NCI-H187 treated with DMSO at 0.1 percent for 48 hours (cell line): ENCODE data around the gene RNF128.

Source experiments
- DNase-seq: peaks from one replicate; lab custom pipeline; 2025; lab: John Stamatoyannopoulos, UW

Gene RNF128, protein sequence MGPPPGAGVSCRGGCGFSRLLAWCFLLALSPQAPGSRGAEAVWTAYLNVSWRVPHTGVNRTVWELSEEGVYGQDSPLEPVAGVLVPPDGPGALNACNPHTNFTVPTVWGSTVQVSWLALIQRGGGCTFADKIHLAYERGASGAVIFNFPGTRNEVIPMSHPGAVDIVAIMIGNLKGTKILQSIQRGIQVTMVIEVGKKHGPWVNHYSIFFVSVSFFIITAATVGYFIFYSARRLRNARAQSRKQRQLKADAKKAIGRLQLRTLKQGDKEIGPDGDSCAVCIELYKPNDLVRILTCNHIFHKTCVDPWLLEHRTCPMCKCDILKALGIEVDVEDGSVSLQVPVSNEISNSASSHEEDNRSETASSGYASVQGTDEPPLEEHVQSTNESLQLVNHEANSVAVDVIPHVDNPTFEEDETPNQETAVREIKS

DNA sequence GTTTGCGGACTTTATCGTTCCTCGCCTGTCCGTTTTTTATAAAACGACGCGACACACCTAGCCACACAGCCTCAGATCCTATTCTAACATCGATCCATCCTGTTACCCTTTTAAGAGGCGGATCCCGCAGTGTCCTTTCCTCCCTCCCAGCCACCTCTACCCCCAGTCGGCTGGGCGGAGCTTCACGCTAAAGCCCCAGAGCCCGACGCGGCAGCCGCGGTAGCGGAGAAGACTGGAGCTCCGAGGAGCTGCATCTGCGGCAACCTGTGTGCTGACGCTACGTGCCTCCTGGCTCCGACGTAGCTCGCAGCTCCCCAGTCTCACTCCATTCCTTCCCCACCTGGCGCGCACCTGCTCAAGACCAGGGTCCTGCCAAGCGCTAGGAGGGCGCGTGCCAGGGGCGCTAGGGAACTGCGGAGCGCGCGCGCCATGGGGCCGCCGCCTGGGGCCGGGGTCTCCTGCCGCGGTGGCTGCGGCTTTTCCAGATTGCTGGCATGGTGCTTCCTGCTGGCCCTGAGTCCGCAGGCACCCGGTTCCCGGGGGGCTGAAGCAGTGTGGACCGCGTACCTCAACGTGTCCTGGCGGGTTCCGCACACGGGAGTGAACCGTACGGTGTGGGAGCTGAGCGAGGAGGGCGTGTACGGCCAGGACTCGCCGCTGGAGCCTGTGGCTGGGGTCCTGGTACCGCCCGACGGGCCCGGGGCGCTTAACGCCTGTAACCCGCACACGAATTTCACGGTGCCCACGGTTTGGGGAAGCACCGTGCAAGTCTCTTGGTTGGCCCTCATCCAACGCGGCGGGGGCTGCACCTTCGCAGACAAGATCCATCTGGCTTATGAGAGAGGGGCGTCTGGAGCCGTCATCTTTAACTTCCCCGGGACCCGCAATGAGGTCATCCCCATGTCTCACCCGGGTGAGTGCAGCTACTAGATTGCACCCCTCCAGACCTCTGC is at the start of gene RNF128:
TSS of gene RNF128 (plus strand) at position 217 of the 953 bp plus-strand sequence. CDS start at position 430, 213 bp downstream.
- DNase-seq, result no peak

DNA sequence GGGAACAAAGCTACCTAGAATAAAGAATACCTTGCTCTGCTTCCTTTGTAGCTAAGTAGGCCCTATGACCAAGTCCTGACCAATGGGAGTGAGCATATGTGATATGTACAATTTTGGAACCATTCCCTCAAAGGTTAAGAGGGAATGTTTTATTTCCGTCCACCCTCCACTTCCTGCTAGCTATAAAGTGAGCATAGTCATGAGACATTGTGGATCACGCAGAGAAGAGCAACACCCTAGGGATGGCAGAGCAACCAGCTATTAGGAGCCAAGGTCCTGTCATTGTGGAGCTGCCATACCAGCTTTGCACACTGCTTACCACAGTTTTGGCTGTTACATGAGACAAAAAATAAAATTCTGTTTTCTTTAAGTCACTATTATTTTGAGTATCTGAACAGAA is 45.8 kb upstream of the RNF128 start:
- no peak for DNase-seq

DNA sequence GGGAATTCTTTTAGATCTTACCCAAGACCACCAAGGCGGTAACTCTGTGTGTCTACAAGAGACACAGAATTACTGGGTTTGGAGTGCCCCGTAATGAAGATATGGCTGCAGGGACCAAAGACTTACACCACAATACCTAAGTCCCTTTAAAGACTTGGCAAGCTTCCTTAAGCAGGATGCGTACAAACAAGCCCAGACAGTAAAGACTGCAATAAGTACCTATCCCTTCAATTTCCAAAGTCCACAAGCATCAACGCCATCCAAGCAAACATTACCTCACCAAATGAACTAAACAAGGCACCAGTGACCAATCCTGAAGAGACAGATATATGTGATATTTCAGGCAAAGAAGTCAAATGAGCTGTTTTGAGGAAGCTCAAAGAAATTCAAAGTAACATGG is 42.3 kb upstream of the RNF128 start:
- no peak for DNase-seq

DNA sequence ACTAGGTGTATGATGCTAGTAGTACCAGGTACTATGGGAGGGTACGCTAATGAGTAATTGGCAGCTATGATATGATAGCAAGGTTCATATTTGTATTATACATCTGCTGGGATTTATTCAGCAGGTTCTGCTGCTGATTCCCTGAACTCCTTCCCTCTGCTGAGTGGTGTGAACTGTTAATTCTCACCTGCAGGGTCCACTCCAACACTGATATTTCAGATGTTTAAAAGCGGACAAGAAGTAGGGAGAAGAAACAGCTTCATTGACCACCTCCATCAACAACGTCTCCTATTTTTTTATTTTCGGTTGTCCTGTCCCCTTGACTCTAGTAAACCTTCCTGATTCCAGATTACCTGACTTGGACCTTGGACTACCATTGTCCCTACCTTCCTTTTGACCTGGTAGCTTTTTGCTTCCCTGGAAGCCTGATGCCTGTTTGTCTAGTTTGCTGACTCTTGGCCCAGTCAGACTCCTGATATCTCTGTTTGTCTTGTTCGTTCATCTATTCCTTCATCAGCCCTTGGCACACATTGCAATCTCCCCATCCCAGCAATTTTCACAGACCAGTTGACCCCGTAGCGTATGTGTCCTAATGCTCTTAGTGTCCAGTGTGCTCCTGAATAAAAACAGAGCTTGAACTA is 34.0 kb upstream of the RNF128 start:
- no peak for DNase-seq

DNA sequence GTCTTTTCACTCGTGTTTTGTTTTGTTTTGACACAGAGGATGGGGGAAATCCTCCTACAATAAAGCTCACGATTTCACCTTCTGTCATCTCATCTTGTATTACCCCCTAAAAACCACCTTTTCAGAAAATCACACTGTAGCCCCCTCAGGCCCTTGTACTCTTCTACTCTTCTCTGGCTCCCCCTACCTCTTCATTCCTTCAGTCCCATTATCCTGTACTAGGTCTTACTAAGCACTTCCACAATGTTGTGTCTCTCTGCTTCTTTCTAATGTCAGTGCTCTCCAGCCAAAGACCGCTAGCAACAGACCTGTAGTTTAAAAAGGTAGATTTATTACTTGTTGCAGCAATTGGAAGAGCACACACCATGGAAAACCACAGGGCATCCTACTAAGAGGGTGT is 30.0 kb upstream of the RNF128 start:
- DNase-seq, result no peak

DNA sequence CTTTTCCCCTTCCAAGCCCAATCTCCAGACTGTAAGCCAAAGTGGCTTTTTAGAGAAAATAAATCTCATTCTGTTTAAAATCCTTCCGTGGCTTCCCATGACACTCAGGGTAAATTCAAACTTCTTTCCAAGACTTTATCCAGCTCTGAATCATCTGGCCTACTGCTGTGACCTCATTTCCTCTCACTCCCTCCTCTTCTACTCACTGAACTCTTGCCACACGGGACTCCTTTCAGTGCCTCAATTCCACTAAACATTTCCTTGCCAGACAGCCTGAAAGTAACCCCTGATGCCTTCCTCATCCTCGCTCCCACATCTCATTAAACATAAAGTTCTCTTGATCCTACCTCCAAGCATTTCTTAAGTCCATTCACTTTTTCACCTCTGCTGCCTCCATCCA is 27.8 kb upstream of the RNF128 start:
- DNase-seq, result no peak

DNA sequence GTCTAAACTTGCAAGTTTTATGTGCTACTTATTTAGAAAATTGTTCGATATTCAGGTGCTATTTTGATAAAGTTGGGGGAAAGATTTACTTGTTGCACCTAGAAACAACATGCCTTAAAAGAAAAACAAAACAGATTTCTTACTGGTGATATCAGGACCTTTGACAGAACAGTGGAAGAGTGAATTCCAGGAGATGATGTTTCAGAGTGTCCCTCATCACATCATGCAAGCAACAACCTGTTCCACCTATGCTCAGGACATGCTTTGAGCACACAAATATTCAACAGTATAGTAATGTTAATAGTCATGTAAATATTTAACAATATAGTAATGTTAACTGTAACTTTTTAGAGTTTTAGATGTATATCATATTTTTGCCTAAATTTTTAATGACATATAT is 23.9 kb upstream of the RNF128 start:
- DNase-seq, result no peak

DNA sequence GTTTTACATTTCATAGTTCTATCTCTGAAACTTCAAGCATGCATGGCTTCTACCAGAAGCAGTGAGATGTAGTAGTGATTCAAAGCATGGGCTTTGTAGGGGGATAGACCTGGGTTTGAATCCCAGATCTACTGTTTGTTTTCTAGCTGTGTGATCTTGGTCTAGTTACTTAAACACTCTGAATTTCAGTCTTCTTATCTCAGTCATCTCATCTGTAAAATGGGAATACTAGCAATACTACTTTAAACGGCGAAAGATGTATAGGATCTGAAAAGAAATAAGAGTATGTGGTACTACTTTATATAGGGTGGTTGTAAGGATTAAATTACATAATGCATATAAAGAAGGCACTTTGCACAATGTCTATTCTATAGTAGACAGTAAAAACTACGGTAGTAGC is 20.0 kb upstream of the RNF128 start:
- no peak for DNase-seq

DNA sequence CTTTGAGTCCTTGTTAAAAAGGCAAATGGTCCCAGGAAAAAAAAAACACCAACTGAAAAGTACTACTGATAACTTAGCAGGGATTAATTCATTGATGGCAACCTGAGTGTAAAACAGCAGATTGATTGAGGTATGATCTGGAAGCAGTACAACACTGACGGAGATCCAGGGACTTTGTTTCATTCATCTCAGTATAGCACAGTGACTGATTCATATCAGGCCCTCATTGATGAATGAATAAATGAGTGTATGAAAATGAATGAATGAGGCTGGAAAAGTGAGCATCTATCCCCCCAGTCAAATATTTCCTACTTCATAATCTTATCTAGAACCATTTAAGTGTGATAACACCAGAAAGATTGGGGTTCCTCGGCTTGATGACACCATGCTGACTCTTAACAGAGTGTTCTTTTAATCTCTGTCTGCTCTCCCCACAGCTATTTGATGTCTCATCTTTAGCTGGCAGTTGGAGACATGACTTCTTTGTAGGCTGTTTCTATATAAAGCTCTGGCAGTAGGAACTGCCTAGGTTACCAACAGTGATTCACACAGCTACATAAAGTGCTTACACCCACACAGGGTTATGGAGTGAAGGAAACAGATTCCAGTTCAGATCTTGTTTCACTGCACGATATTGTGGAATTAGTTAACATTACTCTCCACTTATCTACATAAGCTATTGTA is 18.6 kb upstream of the RNF128 start:
- DNase-seq, result no peak

DNA sequence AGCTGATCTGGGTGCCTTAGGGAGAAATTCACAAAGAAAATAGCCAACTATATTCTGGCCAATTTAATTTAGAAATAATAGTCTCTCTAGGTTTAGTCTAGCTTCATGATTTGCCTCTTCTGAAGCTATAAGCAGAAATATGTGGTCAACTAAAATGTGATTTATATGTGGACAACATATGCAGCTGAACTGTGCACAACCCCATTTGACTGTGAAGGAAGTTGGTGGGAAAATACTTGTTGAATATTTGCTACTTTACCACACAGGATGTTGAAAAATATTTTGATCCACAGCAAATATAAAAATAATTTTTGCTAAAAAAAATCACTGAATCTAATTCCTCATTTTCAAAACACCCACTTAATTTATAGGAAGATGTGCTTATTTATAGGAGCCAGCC is 15.7 kb upstream of the RNF128 start:
- DNase-seq, result no peak

DNA sequence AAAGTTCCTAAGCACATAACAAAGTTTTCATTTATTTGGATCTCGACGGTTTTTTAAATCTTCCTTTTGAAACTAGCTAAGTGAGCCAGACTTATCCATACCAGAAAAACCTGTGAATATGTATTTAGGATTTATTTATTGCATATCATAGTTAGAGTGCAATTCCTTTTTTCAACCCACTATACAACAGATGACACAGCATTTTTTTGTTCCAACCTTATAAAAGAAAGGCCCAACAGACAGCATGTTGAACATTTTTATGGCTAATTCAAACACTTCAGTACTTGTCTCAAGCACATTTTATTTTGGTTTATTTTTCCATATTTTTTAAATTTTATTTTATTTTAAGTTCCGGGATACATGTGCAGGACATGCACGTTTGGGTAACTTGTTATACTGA is 15.1 kb upstream of the RNF128 start:
- DNase-seq, result no peak

DNA sequence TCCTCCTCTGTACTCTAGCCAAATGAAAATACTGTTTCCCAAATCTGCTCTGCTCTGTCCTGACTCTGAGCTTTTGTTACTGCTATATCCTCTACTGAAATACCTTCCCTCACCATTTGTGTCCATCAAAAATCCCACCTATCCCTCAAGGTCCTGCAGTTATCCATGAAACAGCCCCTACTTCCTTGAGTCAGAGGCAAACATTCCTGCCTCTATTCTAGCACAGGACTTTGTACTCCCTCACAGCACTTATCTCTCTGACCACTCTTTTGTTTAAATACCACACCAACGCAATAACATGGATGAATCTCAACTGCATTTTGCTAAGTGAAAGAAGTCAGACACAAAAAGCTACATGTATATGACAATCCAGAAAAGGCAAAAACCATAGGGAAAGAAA is 10.5 kb upstream of the RNF128 start:
- DNase-seq, result no peak

DNA sequence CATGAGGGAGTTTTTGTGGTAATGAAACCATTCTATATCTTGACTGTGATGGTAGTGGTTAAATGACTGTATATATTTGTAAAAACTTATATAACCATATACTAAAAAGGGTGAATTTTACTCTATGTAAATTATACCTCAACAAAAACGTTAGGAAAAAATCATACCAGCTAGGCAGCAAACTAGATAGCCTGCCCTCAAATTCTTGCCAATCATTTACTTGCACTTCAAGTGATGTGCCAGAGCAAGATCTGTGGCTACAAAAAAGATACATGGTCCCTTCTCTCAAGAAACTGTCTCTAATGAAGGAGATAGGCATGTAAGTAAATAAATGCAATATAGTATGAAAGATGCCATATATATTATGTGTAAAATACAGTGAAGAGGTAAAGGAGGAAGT is 10.0 kb upstream of the RNF128 start:
- DNase-seq, result no peak

DNA sequence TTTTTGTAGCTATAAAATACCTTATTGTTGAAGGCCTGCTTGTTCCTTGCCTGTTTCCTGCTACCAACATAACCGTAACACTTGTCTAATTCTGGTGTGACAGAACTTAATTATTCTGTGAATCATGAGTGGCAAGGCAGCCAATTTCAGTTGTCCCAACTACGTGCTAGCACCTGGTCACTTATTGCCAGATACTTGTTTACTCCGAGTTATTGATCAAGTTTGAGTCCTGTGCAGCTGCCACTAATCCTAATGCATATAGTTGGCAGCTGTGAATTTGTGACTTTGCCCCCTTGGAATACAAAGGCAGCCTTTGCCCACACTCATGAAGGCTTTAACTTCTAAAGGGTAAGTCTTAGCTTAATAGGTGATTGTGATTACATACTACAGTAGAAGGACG is 7.8 kb upstream of the RNF128 start:
- DNase-seq, result no peak

DNA sequence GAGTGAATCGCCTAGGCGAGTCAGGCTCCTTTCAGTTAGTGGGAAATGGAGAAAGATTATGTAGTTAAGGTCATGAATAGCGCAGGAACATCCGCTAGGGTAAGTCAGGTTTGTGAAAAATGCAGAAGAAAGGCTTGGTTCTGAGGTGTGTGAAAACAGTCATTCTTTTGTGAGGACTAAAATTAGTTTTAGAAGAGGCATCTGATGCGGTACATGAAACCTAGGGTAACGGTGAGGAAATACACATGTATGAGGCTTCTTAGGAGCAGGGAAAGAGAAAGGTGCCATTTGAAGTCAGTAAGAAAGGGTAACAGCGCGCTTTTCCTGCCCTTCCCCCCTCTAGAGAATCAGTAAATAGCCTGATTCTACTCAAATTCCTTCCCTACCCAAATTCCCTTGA is 570 bp upstream of the RNF128 start:
- DNase-seq, result no peak

DNA sequence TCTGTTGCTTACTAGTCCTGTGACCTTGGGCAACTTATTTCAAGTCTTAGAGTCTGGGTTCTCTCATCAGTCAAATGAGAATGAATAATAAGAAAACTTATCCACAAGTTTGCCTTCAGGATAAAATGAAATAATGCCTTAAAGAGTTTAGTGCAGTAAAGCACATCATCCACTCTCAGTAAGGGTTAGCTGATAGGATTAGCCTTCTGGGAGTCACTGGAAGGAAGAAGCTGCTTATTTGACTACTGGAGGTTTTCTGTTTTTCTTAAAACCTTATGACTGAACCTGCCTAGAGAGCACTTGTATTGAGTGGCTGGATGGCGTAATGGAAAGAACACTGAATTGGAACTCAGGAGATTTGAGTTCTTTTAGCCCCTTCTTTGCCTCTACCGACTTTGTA is 1.8 kb downstream of the RNF128 start:
- DNase-seq, result no peak

DNA sequence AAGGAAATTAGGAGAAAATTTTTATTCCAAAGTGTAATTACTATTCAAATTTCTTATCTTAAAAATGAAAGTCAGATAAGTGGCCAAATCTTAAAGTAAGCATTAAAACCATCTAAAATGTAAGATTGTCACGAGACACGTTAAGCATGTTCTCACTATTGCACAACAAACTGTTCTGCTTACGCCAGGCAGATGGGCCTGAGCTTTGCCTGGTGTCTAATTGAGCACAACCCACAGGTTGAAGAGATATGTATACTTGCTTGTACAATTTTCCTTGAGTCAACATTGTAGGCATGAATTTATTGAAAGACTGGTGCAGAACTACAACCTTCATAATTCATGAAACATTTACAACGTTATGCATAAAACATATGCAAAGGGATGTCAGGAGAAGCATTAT is 3.9 kb downstream of the RNF128 start:
- no peak for DNase-seq

DNA sequence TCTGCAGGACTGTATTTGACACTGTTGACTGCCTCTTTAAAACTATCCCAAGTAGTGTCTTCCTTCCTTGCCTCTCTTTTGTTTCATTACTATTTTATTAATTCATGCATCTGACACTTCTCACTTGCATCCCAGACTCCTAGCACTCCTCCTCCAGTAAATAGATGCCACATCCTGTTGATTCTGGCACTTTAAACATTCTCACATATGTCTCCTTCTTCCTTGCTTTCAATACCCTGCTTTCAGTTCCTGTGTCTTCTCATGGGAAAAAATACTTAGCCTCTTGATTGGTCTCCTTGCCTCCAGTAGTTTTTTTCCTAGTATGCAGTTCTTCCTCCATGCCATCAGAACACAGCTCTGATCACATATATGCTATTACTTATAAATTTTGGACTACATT is 5.1 kb downstream of the RNF128 start:
- DNase-seq, result no peak

DNA sequence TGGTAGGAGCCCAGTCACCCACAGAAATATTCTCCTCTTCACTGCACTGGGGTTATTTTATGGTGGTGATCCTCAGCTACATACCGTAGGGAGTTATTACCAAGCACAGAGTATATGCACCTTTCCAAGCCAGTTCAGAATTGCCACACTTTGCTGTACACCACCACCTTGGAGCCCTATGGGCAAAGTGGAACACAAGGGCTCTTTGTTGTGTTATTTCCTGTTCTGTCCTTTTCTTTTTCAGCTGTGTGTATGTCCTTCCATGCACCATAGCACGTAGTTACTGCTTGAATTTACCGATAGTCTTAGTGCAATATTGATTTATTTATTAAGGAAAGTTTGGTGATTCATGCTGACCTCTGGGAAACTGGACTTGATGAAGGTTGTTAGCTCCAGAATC is 8.3 kb downstream of the RNF128 start:
- no peak for DNase-seq

DNA sequence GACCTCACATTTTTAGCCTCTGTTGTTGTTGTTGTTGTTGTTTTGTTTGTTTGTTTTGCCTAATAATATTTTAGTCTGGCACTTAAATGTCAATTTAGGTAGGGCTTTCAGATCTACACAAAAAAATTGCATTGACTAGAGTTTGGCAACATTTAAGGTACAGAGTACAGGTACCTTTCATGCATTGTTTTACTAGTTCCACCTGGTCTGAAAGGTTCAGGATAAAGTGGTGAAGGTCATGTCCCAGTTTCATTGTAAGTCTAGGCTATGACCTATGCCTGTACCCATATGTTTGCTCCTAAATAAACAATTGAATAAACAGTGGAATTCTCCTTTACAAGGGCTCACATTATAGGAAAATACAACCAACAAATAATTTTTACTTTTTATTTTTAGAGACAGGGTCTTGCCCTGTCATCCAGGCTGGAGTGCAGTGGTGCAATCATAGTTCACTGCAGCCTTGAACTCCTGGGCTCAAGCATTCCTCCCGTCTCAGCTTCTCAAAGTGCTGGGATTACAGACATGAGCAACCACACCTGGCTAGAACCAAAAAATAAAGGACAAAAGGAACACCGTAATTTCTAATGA is 13.8 kb downstream of the RNF128 start:
- DNase-seq, result no peak

DNA sequence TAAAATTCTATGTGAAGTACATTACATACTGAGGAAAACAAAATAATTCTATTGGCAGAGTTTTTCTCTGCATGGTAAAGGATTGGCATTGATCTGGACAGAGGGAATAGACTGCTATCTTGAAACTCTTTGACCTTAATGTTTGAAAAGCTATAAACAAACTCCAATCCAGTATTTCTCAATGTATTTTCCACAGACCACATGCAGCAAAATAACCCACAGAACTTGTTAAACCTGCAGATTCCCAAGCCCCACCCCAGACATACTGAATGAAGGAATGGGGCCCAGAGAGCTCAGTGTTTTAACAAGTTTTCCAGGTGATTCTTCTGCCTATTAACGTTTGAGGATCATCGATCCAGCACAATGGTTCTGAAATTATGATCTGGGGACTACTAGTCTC is 15.7 kb downstream of the RNF128 start:
- DNase-seq, result no peak

DNA sequence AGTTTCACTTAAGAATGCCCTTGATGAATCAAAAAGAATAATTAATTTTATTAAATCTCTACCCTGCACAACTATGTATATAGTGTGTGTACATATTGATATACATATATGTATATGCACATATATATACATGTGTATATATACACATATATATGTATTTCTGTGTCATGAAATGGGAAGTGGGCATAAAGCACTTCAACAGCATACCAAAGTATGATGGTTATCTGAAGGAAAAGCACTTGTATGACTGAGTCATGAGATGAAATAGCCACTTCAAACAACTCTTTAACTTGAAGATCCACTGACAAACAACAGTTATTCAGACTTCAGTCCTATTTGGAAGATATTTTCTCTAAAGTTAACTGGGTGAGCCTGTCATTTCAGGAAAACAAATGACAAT is 16.3 kb downstream of the RNF128 start:
- DNase-seq, result no peak
